ENCODE results near the gene SSH2.

DNA sequence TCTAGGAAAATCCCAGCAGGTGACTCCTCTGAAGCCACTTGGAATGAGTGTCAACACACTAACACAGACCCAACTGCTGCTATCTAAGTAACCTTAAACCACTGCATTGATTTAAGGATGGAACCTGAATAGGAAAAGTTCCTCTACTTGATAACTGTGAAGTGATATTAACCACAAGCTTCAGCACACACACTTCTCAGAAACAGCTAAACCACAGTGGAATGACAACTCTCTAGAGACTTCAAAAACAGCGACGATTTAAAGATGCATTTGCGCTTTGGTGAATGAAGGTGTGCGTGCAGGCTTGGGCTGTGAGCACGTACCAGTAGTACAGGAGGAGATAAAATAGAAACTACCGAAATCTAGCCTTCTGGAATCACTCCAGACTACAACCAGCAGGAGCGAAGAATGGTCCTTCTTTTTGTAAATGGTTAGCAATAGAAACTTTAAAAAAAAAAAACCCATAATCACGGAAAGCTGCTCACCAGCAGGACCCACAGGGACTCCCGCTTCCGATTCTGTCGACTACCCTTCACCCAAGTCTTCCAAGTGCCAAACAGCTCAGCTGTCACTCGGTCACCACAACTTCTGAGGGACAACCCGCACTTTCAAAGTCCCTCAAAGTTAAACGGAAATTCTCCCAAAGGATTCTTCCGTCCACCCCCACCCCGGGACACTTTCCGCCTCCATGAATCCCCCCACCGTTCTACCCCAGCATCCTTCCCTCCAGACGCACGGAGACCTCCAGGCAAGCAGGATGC, 169.6 kb downstream of the SSH2 start:
- TF ChIP-seq EZH2 (IDR thresholded peaks at IDR 0.05) (no peak), POLR2AphosphoS5 (IDR thresholded peaks at IDR 0.05; ENCODE audit: borderline replicate concordance, low read depth, low read length) (no peak)
